Peyer's patch (tissue), 4 donors: ENCODE data around the gene PNLIPRP1. TPM values are rescaled to one million over a fixed set of nuclear protein-coding genes. Genes with fewer than 3 reads are reported as not detected.

ENCODE experiments used
- DNase-seq, 3 donors: peaks; one replicate each; pipeline ENCODE4 v3.0.0-alpha.2; 2017 to 2019
- H3K27ac ChIP-seq, 4 donors: fragments of 200-600 bp; sonication (generic); one replicate each; pipeline ENCODE4 v1.5.1; 2016 to 2019
- H3K27me3 ChIP-seq, 2 donors: fragments of 200-600 bp; sonication (generic); one replicate each; pipeline ENCODE4 v1.5.1; 2019
- H3K36me3 ChIP-seq, 3 donors: fragments of 200-600 bp; sonication (generic); one replicate each; pipeline ENCODE4 v1.5.1; 2016 to 2019
- H3K4me1 ChIP-seq, 4 donors: fragments of 200-600 bp; sonication (generic); one replicate each; pipeline ENCODE4 v1.5.1; 2016 to 2019
- H3K4me3 ChIP-seq, 4 donors: fragments of 200-600 bp; sonication (generic); 1 replicate in 3 of 4; 2 replicates in 1 of 4; pipeline ENCODE4 v1.5.1; 2016 to 2019; ENCODE audit warnings: mild to moderate bottlenecking in 1 of 4
- H3K9me3 ChIP-seq, 4 donors: fragments of 200-600 bp; sonication (generic); one replicate each; pipeline ENCODE4 v1.5.1; 2016 to 2019; ENCODE audit warnings: mild to moderate bottlenecking in 1 of 4
- CTCF ChIP-seq, 6 experiments: fragments of 450-650 bp in 4 of 6; fragments of 200-600 bp in 2 of 6; sonication (generic) in 1 of 6; IDR thresholded peaks; one replicate each; pipeline ENCODE4 v1.5.1; 2017 to 2019; ENCODE audit warnings: antibody characterized with exemption in 6 of 6, mild to moderate bottlenecking in 3 of 6, moderate library complexity in 1 of 6
- POLR2A ChIP-seq, 2 donors: fragments of 450-650 bp; IDR thresholded peaks; one replicate each; pipeline ENCODE4 v1.5.1; 2017; ENCODE audit warnings: antibody characterized with exemption in 2 of 2, mild to moderate bottlenecking in 2 of 2, moderate library complexity in 2 of 2
- total RNA-seq, 4 donors: library from RNA; depleted of rRNA; stranded (reverse); fragments of >200 nt; gene quantifications; one replicate each; pipeline ENCODE4 v1.1.0, GENCODE V29; 2016

Gene PNLIPRP1
- total RNA-seq, 4 donors from 2014 or later = not detected

- peaks cover 0 to 8% (median 0%) of the 10 kb centered on the region in 3 donors for H3K36me3 ChIP-seq
- TF ChIP-seq CTCF (IDR thresholded peaks at IDR 0.05) (no peak), POLR2A (IDR thresholded peaks at IDR 0.05) (no peak)
These were observed 35.1 kb downstream of the PNLIPRP1 start for GRCh38 chr10:116625845-116626244.

GRCh38 chr10:116626815-116627214 is 36.1 kb downstream of the PNLIPRP1 start:
- Histone ChIP-seq H3K4me1 (no peaks in the 10 kb centered on the region), H3K9me3 (no peaks in the 10 kb centered on the region), H3K27ac (no peak overlapping the region), H3K36me3 (peaks cover 0 to 11% (median 0%) of the 10 kb centered on the region in 3 donors), H3K4me3 (no peak overlapping the region), H3K27me3 (no peaks in the 10 kb centered on the region)
- TF ChIP-seq CTCF (IDR thresholded peaks at IDR 0.05) (no peak), POLR2A (IDR thresholded peaks at IDR 0.05) (no peak)
- DNase-seq = no peak

More at GRCh38 chr10:116625845-116626244, 35.1 kb downstream of the PNLIPRP1 start:
- no peaks in the 10 kb centered on the region for H3K9me3 ChIP-seq
- H3K27me3 ChIP-seq = no peaks in the 10 kb centered on the region
- H3K27ac ChIP-seq = no peak overlapping the region
- no peaks in the 10 kb centered on the region for H3K4me1 ChIP-seq
- no peak for DNase-seq
- no peak overlapping the region for H3K4me3 ChIP-seq

- Histone ChIP-seq H3K36me3 (peaks cover 0 to 13% (median 0%) of the 10 kb centered on the region in 3 donors), H3K27ac (no peak overlapping the region)
- no peak for TF ChIP-seq POLR2A (IDR thresholded peaks at IDR 0.05)
- TF ChIP-seq CTCF (IDR thresholded peaks at IDR 0.05) = peak in 4 of 6 experiments; percentile 5 to 45 (median 20)
These were observed 36.7 kb downstream of the PNLIPRP1 start for GRCh38 chr10:116627386-116627933.

GRCh38 chr10:116629340-116629739 is 38.6 kb downstream of the PNLIPRP1 start:
- no peak overlapping the region for H3K27ac ChIP-seq
- DNase-seq = no peak
- H3K9me3 ChIP-seq = no peaks in the 10 kb centered on the region
- H3K4me1 ChIP-seq = no peaks in the 10 kb centered on the region
- H3K4me3 ChIP-seq = no peak overlapping the region
- H3K27me3 ChIP-seq = no peaks in the 10 kb centered on the region
- H3K36me3 ChIP-seq = peaks cover 0 to 14% (median 0%) of the 10 kb centered on the region in 3 donors
- TF ChIP-seq CTCF (IDR thresholded peaks at IDR 0.05) = no peak
- no peak for TF ChIP-seq POLR2A (IDR thresholded peaks at IDR 0.05)

More at GRCh38 chr10:116627386-116627933, 36.7 kb downstream of the PNLIPRP1 start:
- Histone ChIP-seq H3K27me3 (no peaks in the 10 kb centered on the region), H3K4me3 (peak overlapping the region in 2 of 4 donors; percentile 16 to 22), H3K4me1 (no peaks in the 10 kb centered on the region), H3K9me3 (no peaks in the 10 kb centered on the region)
- no peak for DNase-seq

GRCh38 chr10:116630020-116630419 is 39.3 kb downstream of the PNLIPRP1 start:
- no peak overlapping the region for H3K27ac ChIP-seq
- TF ChIP-seq CTCF (IDR thresholded peaks at IDR 0.05) (no peak), POLR2A (IDR thresholded peaks at IDR 0.05) (no peak)
- H3K4me1 ChIP-seq = no peaks in the 10 kb centered on the region
- H3K36me3 ChIP-seq = peaks cover 0 to 14% (median 0%) of the 10 kb centered on the region in 3 donors
- H3K9me3 ChIP-seq = no peaks in the 10 kb centered on the region
- H3K27me3 ChIP-seq = no peaks in the 10 kb centered on the region
- DNase-seq = no peak
- H3K4me3 ChIP-seq = no peak overlapping the region
